Neural cell (in vitro differentiated cells): ENCODE data around the gene NAT9. TPM values are rescaled to one million over a fixed set of nuclear protein-coding genes. Genes with fewer than 3 reads are reported as not detected.

Experiments
- H2AFZ ChIP-seq: fragments of 200-600, 300-800 bp; sonication (generic), shearing (Covaris generic); 2 replicates; pipeline ENCODE4 v1.6.0; 2014; ENCODE audit warnings: low read depth, mild to moderate bottlenecking, antibody characterized with exemption, low read length, moderate library complexity
- H3F3A ChIP-seq: fragments of 200-600 bp; shearing (Covaris generic); 2 replicates; pipeline ENCODE4 v1.6.1; 2016; ENCODE audit warnings: mild to moderate bottlenecking, moderate library complexity, mixed read lengths, antibody characterized with exemption, low read length; ENCODE audit not compliant: insufficient read depth, poor library complexity, severe bottlenecking
- H3K27ac ChIP-seq: fragments of 200-600, 300-800 bp; sonication (generic), shearing (Covaris generic); 2 replicates; pipeline ENCODE4 v1.5.1; 2014; ENCODE audit warnings: mild to moderate bottlenecking, low read length, moderate library complexity
- H3K27me3 ChIP-seq: fragments of 300-800, 200-600 bp; sonication (generic), shearing (Covaris generic); 2 replicates; pipeline ENCODE4 v1.6.0; 2014; ENCODE audit warnings: mild to moderate bottlenecking, low read depth, low read length, moderate library complexity; ENCODE audit not compliant: insufficient read depth
- H3K36me3 ChIP-seq: fragments of 300-800, 200-600 bp; sonication (generic), shearing (Covaris generic); 2 replicates; pipeline ENCODE4 v1.5.1; 2014; ENCODE audit warnings: mild to moderate bottlenecking, antibody characterized with exemption, low read length, moderate library complexity; ENCODE audit not compliant: insufficient read depth
- H3K4me2 ChIP-seq: fragments of 300-800, 200-600 bp; sonication (generic), shearing (Covaris generic); 2 replicates; pipeline ENCODE4 v1.6.0; 2014; ENCODE audit warnings: mild to moderate bottlenecking, low read length
- H3K4me3 ChIP-seq: fragments of 300-800, 200-600 bp; sonication (generic), shearing (Covaris generic); 2 replicates; pipeline ENCODE4 v1.5.1; 2014; ENCODE audit warnings: mild to moderate bottlenecking, low read length, moderate library complexity
- H3K79me2 ChIP-seq: fragments of 200-600 bp; shearing (Covaris generic); replicated peaks from 2 replicates; pipeline ENCODE4 v1.6.0; 2014; ENCODE audit warnings: mild to moderate bottlenecking, low read length, moderate library complexity; ENCODE audit not compliant: insufficient read depth
- H3K9ac ChIP-seq: fragments of 300-800, 200-600 bp; sonication (generic), shearing (Covaris generic); 2 replicates; pipeline ENCODE4 v1.6.1; 2016; ENCODE audit warnings: mild to moderate bottlenecking, low read length, mixed read lengths
- H3K9me2 ChIP-seq: fragments of 200-600 bp; shearing (Covaris generic); 2 replicates; pipeline ENCODE4 v1.6.1; 2016; ENCODE audit warnings: mild to moderate bottlenecking, low read length, mixed read lengths; ENCODE audit not compliant: insufficient read depth
- H3K9me3 ChIP-seq: fragments of 200-600, 300-800 bp; sonication (generic), shearing (Covaris generic); 2 replicates; pipeline ENCODE4 v1.6.1; 2016; ENCODE audit warnings: mild to moderate bottlenecking, mixed run types, low read length, moderate library complexity, mixed read lengths
- H4K20me1 ChIP-seq: fragments of 200-600 bp; shearing (Covaris generic); 2 replicates; pipeline ENCODE4 v1.6.1; 2016; ENCODE audit warnings: mild to moderate bottlenecking, mixed run types; ENCODE audit not compliant: insufficient read depth
- EP300 ChIP-seq: fragments of 450-650 bp; conservative IDR thresholded peaks from 2 replicates; pipeline ENCODE4 v1.6.1; 2014; ENCODE audit warnings: antibody characterized with exemption, mild to moderate bottlenecking, moderate library complexity; ENCODE audit not compliant: poor library complexity, severe bottlenecking
- EZH2 ChIP-seq: fragments of 200-600, 300-800 bp; shearing (Covaris generic), sonication (generic); IDR thresholded peaks from 2 replicates; pipeline ENCODE4 v1.6.1; 2014; ENCODE audit warnings: antibody characterized with exemption, low read length, borderline replicate concordance, mild to moderate bottlenecking; ENCODE audit not compliant: insufficient read depth, poor library complexity, severe bottlenecking
- MXI1 ChIP-seq: fragments of 450-650 bp; conservative IDR thresholded peaks from 2 replicates; pipeline ENCODE4 v1.6.1; 2014; ENCODE audit warnings: antibody characterized with exemption, mild to moderate bottlenecking; ENCODE audit not compliant: poor library complexity, severe bottlenecking
- POLR2AphosphoS5 ChIP-seq: IDR thresholded peaks from 2 replicates; pipeline ENCODE4 v1.6.1; 2012
- RAD21 ChIP-seq: fragments of 450-650 bp; conservative IDR thresholded peaks from 2 replicates; pipeline ENCODE4 v1.6.1; 2014; ENCODE audit warnings: antibody characterized with exemption, mild to moderate bottlenecking, moderate library complexity
- SMC3 ChIP-seq: fragments of 450-650 bp; conservative IDR thresholded peaks from 2 replicates; pipeline ENCODE4 v1.6.1; 2014; ENCODE audit warnings: antibody characterized with exemption, mild to moderate bottlenecking, moderate library complexity; ENCODE audit not compliant: poor library complexity
- TAF1 ChIP-seq: IDR thresholded peaks from 2 replicates; pipeline ENCODE4 v1.6.1; 2012; ENCODE audit warnings: low read depth
- polyA plus RNA-seq: library from polyadenylated mRNA; depleted of rRNA; stranded (reverse); fragments of >200 nt; gene quantifications from 2 replicates; pipeline ENCODE4 v1.2.3, GENCODE V29; 2014
- TF ChIP-seq, protein P1 (sequence below): fragments of 450-650 bp; IDR thresholded peaks from 2 replicates; pipeline ENCODE4 v1.5.1; 2014; ENCODE audit warnings: antibody characterized with exemption, mild to moderate bottlenecking, moderate library complexity; ENCODE audit not compliant: poor library complexity, severe bottlenecking
- TF ChIP-seq, protein P2 (sequence below): IDR thresholded peaks from 2 replicates; pipeline ENCODE4 v1.6.1; 2012; ENCODE audit warnings: borderline replicate concordance

Gene NAT9
- polyA plus RNA-seq, 1 donor from 2014 or later, result 243 TPM

DNA sequence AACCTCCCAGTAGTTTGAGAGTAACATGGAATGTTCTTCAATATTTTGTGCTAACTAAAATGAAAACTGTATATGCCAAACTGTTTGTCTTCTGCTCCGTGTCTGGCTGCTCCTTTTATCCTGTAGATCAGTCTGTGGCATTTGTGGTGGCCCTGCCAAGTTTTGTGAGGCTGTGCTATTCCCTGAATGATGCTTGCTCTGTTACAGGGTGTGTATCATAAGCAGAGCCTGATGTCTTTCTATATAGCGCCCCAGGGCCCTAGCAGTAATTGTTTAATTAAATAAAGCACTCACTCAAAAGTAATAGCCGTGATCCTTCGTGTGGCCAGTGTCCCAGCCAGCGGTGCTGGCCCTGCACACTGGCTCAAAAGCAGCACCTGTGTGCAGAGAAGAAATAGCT, 27.8 kb upstream of the NAT9 start:
- Histone ChIP-seq H3K9me3 (no peaks in the 10 kb centered on the region), H3K36me3 (no peaks in the 10 kb centered on the region), H3K27me3 (no peaks in the 10 kb centered on the region), H3K9me2 (no peaks in the 10 kb centered on the region), H3K4me3 (no peak overlapping the region), H3K79me2 (no peaks in the 10 kb centered on the region), H3K4me2 (no peak overlapping the region), H3K27ac (no peak overlapping the region), H3F3A (no peaks in the 10 kb centered on the region), H3K9ac (no peak overlapping the region), H4K20me1 (no peaks in the 10 kb centered on the region), H2AFZ (no peak overlapping the region)
- TF ChIP-seq SMC3 (no peak), MXI1 (no peak), EP300 (no peak), POLR2AphosphoS5 (no peak), RAD21 (no peak), EZH2 (no peak), TAF1 (no peak)
- TF ChIP-seq, protein P1, sequence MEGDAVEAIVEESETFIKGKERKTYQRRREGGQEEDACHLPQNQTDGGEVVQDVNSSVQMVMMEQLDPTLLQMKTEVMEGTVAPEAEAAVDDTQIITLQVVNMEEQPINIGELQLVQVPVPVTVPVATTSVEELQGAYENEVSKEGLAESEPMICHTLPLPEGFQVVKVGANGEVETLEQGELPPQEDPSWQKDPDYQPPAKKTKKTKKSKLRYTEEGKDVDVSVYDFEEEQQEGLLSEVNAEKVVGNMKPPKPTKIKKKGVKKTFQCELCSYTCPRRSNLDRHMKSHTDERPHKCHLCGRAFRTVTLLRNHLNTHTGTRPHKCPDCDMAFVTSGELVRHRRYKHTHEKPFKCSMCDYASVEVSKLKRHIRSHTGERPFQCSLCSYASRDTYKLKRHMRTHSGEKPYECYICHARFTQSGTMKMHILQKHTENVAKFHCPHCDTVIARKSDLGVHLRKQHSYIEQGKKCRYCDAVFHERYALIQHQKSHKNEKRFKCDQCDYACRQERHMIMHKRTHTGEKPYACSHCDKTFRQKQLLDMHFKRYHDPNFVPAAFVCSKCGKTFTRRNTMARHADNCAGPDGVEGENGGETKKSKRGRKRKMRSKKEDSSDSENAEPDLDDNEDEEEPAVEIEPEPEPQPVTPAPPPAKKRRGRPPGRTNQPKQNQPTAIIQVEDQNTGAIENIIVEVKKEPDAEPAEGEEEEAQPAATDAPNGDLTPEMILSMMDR, result no peak
- TF ChIP-seq, protein P2, sequence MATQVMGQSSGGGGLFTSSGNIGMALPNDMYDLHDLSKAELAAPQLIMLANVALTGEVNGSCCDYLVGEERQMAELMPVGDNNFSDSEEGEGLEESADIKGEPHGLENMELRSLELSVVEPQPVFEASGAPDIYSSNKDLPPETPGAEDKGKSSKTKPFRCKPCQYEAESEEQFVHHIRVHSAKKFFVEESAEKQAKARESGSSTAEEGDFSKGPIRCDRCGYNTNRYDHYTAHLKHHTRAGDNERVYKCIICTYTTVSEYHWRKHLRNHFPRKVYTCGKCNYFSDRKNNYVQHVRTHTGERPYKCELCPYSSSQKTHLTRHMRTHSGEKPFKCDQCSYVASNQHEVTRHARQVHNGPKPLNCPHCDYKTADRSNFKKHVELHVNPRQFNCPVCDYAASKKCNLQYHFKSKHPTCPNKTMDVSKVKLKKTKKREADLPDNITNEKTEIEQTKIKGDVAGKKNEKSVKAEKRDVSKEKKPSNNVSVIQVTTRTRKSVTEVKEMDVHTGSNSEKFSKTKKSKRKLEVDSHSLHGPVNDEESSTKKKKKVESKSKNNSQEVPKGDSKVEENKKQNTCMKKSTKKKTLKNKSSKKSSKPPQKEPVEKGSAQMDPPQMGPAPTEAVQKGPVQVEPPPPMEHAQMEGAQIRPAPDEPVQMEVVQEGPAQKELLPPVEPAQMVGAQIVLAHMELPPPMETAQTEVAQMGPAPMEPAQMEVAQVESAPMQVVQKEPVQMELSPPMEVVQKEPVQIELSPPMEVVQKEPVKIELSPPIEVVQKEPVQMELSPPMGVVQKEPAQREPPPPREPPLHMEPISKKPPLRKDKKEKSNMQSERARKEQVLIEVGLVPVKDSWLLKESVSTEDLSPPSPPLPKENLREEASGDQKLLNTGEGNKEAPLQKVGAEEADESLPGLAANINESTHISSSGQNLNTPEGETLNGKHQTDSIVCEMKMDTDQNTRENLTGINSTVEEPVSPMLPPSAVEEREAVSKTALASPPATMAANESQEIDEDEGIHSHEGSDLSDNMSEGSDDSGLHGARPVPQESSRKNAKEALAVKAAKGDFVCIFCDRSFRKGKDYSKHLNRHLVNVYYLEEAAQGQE, result no peak

DNA sequence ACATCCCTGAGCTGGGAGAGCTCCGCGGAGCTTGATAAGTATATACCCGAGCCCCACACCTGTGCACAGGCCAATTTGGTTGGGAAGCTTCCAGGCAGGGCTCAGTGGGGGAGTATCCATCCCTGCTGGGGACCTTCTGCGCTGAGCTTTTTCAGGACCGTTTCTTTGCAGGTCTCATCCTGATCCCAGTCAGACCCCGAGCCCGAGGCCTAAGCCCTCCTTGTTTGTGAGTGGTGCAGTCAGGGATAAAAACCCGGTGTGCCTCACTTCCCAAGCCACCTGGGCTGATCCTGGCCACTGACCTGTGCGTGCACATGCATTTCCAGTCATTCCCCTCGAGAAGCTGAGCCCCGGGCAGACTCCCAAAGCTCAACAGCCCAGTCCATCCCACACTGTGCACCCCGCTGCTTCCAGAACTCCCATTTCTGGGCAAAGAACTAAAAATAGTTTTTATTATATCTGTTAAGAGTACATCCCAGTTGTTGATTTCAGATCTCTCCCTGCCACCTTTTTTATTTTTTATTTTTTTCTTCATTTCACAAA, 27.3 kb upstream of the NAT9 start:
- Histone ChIP-seq H3K27me3 (no peaks in the 10 kb centered on the region), H3K9me3 (no peaks in the 10 kb centered on the region), H3F3A (no peaks in the 10 kb centered on the region), H3K4me2 (no peak overlapping the region), H4K20me1 (no peaks in the 10 kb centered on the region), H3K79me2 (no peaks in the 10 kb centered on the region), H3K9me2 (no peaks in the 10 kb centered on the region), H3K27ac (no peak overlapping the region), H3K9ac (no peak overlapping the region), H3K4me3 (no peak overlapping the region), H2AFZ (no peak overlapping the region), H3K36me3 (no peaks in the 10 kb centered on the region)
- TF ChIP-seq EP300, result no peak
- TF ChIP-seq SMC3, result no peak
- TF ChIP-seq, protein P2, result no peak
